GM20000 (cell line): ENCODE results near the gene HCFC1.

ENCODE experiments used
- DNase-seq: peaks from one replicate; pipeline ENCODE4 v3.0.0; 2012; ENCODE audit warnings: low spot score
- CTCF ChIP-seq: IDR thresholded peaks from 2 replicates; pipeline ENCODE4 v1.5.1; 2012; ENCODE audit warnings: mild to moderate bottlenecking, control low read depth; ENCODE audit errors: extremely low read depth, missing control alignments

HCFC1 gene

GRCh38 chrX:153905481-153906095 lies 66.0 kb downstream of the HCFC1 start:
- no peak for DNase-seq
- TF ChIP-seq CTCF: no peak

- DNase-seq: no peak
- TF ChIP-seq CTCF: no peak
These were observed 67.3 kb downstream of the HCFC1 start, which contains the start of gene AVPR2 for GRCh38 chrX:153903991-153904957. TSS of gene AVPR2 (plus strand) at chrX:153904673. CDS start at chrX:153905146, 473 bp downstream.

GRCh38 chrX:153903238-153903980 lies 68.2 kb downstream of the HCFC1 start:
- TF ChIP-seq CTCF: no peak

GRCh38 chrX:153902385-153902784 lies 69.2 kb downstream of the HCFC1 start:
- no peak for TF ChIP-seq CTCF
- no peak for DNase-seq

More at GRCh38 chrX:153903238-153903980, 68.2 kb downstream of the HCFC1 start:
- no peak for DNase-seq

GRCh38 chrX:153901753-153902140 lies 69.9 kb downstream of the HCFC1 start:
- DNase-seq: no peak
- TF ChIP-seq CTCF: no peak

GRCh38 chrX:153900831-153901752 lies 70.5 kb downstream of the HCFC1 start:
- TF ChIP-seq CTCF: no peak
- DNase-seq: peak; percentile 86
